B cell (primary cell): ENCODE data around the gene TMEM163.

ENCODE experiments used
- EZH2 ChIP-seq: IDR thresholded peaks from 2 replicates; pipeline ENCODE4 v1.6.1; 2012; ENCODE audit warnings: borderline replicate concordance, low read depth, mild to moderate bottlenecking, moderate library complexity, low read length; ENCODE audit not compliant: insufficient read depth, poor library complexity, severe bottlenecking
- TF ChIP-seq, protein P1 (sequence below): fragments of 200-600 bp; IDR thresholded peaks from one replicate; pipeline ENCODE4 v1.8.0; 2022; ENCODE audit warnings: antibody characterized with exemption, mild to moderate bottlenecking

DNA sequence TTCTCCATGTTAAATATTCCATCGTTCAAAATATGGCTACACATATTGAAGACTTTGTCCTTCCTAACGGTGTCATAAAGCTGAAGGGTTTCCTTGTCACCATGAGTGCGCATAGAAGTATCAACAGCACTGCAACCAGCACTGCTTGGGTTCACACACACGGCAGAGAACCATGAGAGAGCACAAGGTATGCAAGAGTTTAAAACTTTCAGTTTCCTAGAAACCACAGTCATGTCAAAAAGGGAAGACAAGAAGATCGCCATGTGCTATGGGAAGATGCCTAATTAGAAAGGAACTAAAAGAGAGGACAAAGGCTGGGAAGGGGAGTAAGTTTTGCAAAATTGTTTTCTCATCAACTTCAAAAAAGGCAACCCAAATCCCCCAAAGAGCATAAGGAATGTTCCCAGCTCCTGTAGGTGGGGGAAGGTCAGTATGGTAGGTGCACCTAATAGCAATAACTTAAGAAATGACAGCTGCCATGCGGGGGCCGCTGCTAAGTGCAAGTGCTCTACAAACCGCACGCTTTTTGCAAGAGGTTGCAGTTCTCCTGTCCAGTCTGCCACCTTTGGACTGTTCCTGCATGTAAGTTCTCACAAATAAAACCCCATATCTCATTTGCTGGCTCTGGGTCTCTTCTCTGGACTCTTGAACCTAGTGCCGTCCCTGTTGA lies 136.8 kb downstream of the TMEM163 start:
- TF ChIP-seq EZH2 = no peak
- TF ChIP-seq, protein P1, sequence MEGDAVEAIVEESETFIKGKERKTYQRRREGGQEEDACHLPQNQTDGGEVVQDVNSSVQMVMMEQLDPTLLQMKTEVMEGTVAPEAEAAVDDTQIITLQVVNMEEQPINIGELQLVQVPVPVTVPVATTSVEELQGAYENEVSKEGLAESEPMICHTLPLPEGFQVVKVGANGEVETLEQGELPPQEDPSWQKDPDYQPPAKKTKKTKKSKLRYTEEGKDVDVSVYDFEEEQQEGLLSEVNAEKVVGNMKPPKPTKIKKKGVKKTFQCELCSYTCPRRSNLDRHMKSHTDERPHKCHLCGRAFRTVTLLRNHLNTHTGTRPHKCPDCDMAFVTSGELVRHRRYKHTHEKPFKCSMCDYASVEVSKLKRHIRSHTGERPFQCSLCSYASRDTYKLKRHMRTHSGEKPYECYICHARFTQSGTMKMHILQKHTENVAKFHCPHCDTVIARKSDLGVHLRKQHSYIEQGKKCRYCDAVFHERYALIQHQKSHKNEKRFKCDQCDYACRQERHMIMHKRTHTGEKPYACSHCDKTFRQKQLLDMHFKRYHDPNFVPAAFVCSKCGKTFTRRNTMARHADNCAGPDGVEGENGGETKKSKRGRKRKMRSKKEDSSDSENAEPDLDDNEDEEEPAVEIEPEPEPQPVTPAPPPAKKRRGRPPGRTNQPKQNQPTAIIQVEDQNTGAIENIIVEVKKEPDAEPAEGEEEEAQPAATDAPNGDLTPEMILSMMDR = no peak
